ENCODE results near the gene REXO1. TPM values are rescaled to one million over a fixed set of nuclear protein-coding genes. Genes with fewer than 3 reads are reported as not detected.

REXO1 gene
- total RNA-seq, 1 experiment from 2014 or later, result 52.2 TPM

- BruUV-seq (replicated peaks), result no TSS peak
- Histone ChIP-seq H4K20me1 (ENCODE audit: insufficient read depth) (peaks cover 7% of the 10 kb centered on the region; the same call in 1 of the 2 replicates), H3K27ac (ENCODE audit: low read depth, low read length) (peak overlapping the region; percentile 88), H3K27me3 (ENCODE audit: insufficient read depth, low read length) (no peaks in the 10 kb centered on the region), H3K4me3 (replicated peaks in 1 of 2; ENCODE audit: low read depth in 1 of 2, low read length in 2 of 2) (no peak overlapping the region), H2AFZ (ENCODE audit: low read depth, low read length, poor library complexity, severe bottlenecking) (no peak overlapping the region), H3K79me2 (ENCODE audit: insufficient read depth, low read length) (peaks cover 80% of the 10 kb centered on the region), H3K9me2 (ENCODE audit: insufficient read depth) (no peaks in the 10 kb centered on the region), H3K4me1 (ENCODE audit: control insufficient read depth in 1 of 2, insufficient read depth in 2 of 2, low read length in 2 of 2) (peaks cover 65 to 77% of the 10 kb centered on the region in 2 experiments), H3K9me3 (ENCODE audit: control insufficient read depth in 1 of 2, insufficient read depth in 1 of 2, low read depth in 1 of 2, low read length in 2 of 2) (no peaks in the 10 kb centered on the region), H3K9ac (ENCODE audit: low read length) (no peak overlapping the region; the same call in 1 of the 2 replicates), H3K4me2 (ENCODE audit: low read length) (peak overlapping the region; percentile 83), H3K36me3 (ENCODE audit: control insufficient read depth in 1 of 2, insufficient read depth in 2 of 2, low read length in 2 of 2) (peaks cover 0 to 7% of the 10 kb centered on the region in 2 experiments; a peak in 1 of 4 replicates)
- RAD21 ChIA-PET (ENCODE audit: low non-redundant PET in 1 of 2, low total read pairs in 2 of 2, uncharacterized antibody in 2 of 2, unreplicated experiment in 2 of 2), result no interaction called here
- intact Hi-C loops (cut with micrococcal nuclease), result no loop called here
- CTCF ChIA-PET, result interaction anchor here (1.4 kb wide), 1 partner anchor 11 kb away, joined by 3 read pairs; no protein-coding TSS in a partner anchor
- no peak for TF ChIP-seq POLR2A (IDR thresholded peaks at IDR 0.05; ENCODE audit: borderline replicate concordance, extremely low read depth, insufficient read depth, insufficient read length)
- no peak for TF ChIP-seq JUND (IDR thresholded peaks at IDR 0.05)
- no peak for TF ChIP-seq ZNF274 (IDR thresholded peaks at IDR 0.05; ENCODE audit: low read depth, low read length)
- no peak for TF ChIP-seq ATF3 (IDR thresholded peaks at IDR 0.05)
- TF ChIP-seq SP1 (IDR thresholded peaks at IDR 0.05; ENCODE audit: low read depth), result no peak
- no peak for TF ChIP-seq SRF (IDR thresholded peaks at IDR 0.05; ENCODE audit: low read depth)
- no peak for TF ChIP-seq POLR2AphosphoS5 (IDR thresholded peaks at IDR 0.05; ENCODE audit: low read depth, low read length)
- TF ChIP-seq MAX (IDR thresholded peaks at IDR 0.05), result no peak
- TF ChIP-seq TCF7L2 (IDR thresholded peaks at IDR 0.05; ENCODE audit: borderline replicate concordance, extremely low read depth, insufficient read depth, insufficient read length), result no peak
- no peak for TF ChIP-seq YY1 (IDR thresholded peaks at IDR 0.05; ENCODE audit: extremely low read depth, insufficient replicate concordance, low read depth, low read length)
- TF ChIP-seq CBX3 (IDR thresholded peaks at IDR 0.05; ENCODE audit: low read depth), result no peak
- TF ChIP-seq CEBPB (IDR thresholded peaks at IDR 0.05; ENCODE audit: low read depth), result no peak
- TF ChIP-seq ZBTB33 (IDR thresholded peaks at IDR 0.05; ENCODE audit: extremely low read depth, insufficient replicate concordance, low read length), result no peak
- TF ChIP-seq ELF1 (IDR thresholded peaks at IDR 0.05; ENCODE audit: borderline replicate concordance, low read depth), result no peak
- no peak for TF ChIP-seq SIN3A (IDR thresholded peaks at IDR 0.05; ENCODE audit: low read depth)
- no peak for TF ChIP-seq RAD21 (IDR thresholded peaks at IDR 0.05; ENCODE audit: low read depth)
- TF ChIP-seq EGR1 (IDR thresholded peaks at IDR 0.05; ENCODE audit: low read depth), result no peak
- no peak for DNase-seq (ENCODE audit: low read depth, low spot score)
- POLR2A ChIA-PET, result no interaction called here
- ATAC-seq, result no peak
Measured at GRCh38 chr19:1854039-1854541, 5.8 kb upstream of the REXO1 start.
